ENCODE measurements around the gene PLOD2.
A peak's percentile ranks its signal among the peaks of the same experiment; 100 is the strongest.
"Not testable (repeated sequence)": the region's sequence is repeated elsewhere in the genome, so short reads cannot be mapped to it uniquely, and the experiment has no call there.

PLOD2 gene

GRCh38 chr3:146117406-146118285 lies 43.3 kb downstream of the PLOD2 start:
- Histone ChIP-seq H3K27me3 (ENCODE audit: low read depth, low read length) (no peaks in the 10 kb centered on the region), H3K27ac (ENCODE audit: low read length) (peak overlapping the region; percentile 31), H3K4me3 (ENCODE audit: low read depth in 1 of 2, low read length in 2 of 2) (no peak overlapping the region), H3K4me1 (ENCODE audit: control insufficient read depth in 1 of 2, insufficient read depth in 2 of 2, low read length in 2 of 2) (no peaks in the 10 kb centered on the region), H3K36me3 (ENCODE audit: control insufficient read depth in 1 of 2, insufficient read depth in 2 of 2, low read length in 2 of 2) (peaks cover 0 to 16% of the 10 kb centered on the region in 2 donors), H3K9me3 (ENCODE audit: control insufficient read depth in 1 of 2, low read length in 2 of 2) (peaks cover 0 to 4% of the 10 kb centered on the region in 2 donors)

DNA sequence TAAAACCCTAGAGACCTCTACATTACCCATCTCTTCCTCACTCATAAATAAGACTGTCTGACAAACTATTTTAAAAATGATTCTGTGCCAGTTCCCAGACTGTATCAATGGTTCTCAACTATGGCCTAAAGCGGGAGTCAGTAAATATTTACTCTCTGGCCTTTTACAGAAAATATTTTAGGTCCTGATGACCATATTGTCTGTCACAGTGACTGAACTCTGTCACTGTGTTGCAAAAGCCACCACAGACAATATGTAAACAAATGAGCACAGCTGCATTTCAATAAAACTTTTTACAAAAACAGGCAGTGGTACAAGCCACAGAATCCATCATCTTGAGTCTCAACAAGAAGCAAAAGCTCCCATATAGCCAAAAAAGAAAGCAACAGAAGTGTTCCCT lies 45.4 kb downstream of the PLOD2 start:
- Histone ChIP-seq H3K36me3 (ENCODE audit: control insufficient read depth in 1 of 2, insufficient read depth in 2 of 2, low read length in 2 of 2) (peaks cover 0 to 16% of the 10 kb centered on the region in 2 donors), H3K27ac (ENCODE audit: low read length) (no peak overlapping the region), H3K9me3 (ENCODE audit: control insufficient read depth in 1 of 2, low read length in 2 of 2) (peaks cover 0 to 4% of the 10 kb centered on the region in 2 donors), H3K4me3 (ENCODE audit: low read depth in 1 of 2, low read length in 2 of 2) (no peak overlapping the region), H3K4me1 (ENCODE audit: control insufficient read depth in 1 of 2, insufficient read depth in 2 of 2, low read length in 2 of 2) (no peaks in the 10 kb centered on the region), H3K27me3 (ENCODE audit: low read depth, low read length) (no peaks in the 10 kb centered on the region)

DNA sequence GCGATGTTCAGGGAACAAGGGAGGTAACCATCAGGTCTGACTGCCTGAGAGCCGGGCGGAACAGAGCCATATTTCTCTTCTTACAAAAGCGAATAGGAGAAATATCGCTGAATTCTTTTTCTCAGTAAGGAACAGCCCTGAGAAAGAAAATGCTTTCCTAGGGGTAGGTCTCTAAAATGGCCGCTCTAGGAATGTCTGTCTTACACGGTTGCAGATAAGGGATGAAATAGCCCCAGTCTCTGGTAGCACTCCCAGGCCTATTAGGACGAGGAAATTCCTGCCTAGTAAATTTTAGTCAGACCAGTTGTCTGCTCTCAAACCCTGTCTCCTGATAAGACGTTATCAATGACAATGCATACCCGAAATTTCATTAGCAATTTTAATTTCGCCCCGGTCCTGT lies 47.2 kb downstream of the PLOD2 start:
- not testable (repeated sequence) for H3K4me1 ChIP-seq (ENCODE audit: control insufficient read depth in 1 of 2, insufficient read depth in 2 of 2, low read length in 2 of 2); H3K9me3 ChIP-seq (ENCODE audit: control insufficient read depth in 1 of 2, low read length in 2 of 2); H3K4me3 ChIP-seq (ENCODE audit: low read depth in 1 of 2, low read length in 2 of 2); H3K27ac ChIP-seq (ENCODE audit: low read length); H3K27me3 ChIP-seq (ENCODE audit: low read depth, low read length)
- peaks cover 0 to 13% of the 10 kb centered on the region in 2 donors for H3K36me3 ChIP-seq (ENCODE audit: control insufficient read depth in 1 of 2, insufficient read depth in 2 of 2, low read length in 2 of 2)

DNA sequence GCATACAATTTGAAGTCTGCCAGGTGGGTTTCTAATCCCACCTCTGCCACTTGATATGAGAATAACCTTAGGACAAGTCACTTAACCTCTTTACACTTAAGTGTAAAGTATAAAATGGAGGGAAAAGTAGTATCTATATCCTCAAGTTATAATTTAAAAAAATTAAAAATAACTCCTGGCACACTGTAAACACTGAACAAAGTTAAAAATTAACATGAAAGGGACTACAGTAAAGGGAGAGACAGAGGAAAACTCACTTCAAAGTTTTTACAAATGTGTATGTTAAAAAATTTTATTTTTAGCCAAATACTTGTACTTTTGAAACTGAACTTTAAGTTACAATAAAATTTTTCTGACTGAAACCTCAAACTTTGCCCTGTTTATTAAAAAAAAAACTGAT lies 49.6 kb downstream of the PLOD2 start:
- Histone ChIP-seq H3K27me3 (ENCODE audit: low read depth, low read length) (no peaks in the 10 kb centered on the region), H3K4me1 (ENCODE audit: control insufficient read depth in 1 of 2, insufficient read depth in 2 of 2, low read length in 2 of 2) (no peaks in the 10 kb centered on the region), H3K9me3 (ENCODE audit: control insufficient read depth in 1 of 2, low read length in 2 of 2) (peaks cover 0 to 4% of the 10 kb centered on the region in 2 donors), H3K27ac (ENCODE audit: low read length) (no peak overlapping the region), H3K4me3 (ENCODE audit: low read depth in 1 of 2, low read length in 2 of 2) (no peak overlapping the region), H3K36me3 (ENCODE audit: control insufficient read depth in 1 of 2, insufficient read depth in 2 of 2, low read length in 2 of 2) (peaks cover 0 to 7% of the 10 kb centered on the region in 2 donors)

DNA sequence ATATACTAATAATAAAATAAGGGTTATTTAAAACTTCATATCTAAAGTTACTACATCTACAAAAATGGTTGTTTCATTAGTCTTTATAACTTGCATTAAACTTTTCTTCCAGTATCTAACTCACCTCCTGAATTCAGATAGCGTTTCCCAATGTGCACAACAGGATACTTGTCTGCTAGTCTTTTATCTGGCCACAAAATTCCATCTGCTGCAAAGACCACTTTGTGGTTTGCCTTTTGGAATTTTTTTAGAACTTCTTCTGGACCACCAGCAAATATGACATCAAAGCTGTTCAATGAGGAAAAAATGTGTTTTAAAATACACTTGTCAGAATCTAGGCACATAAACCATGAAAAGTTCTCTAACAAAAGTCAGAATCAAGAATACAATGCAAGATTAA lies 50.8 kb downstream of the PLOD2 start:
- Histone ChIP-seq H3K36me3 (ENCODE audit: control insufficient read depth in 1 of 2, insufficient read depth in 2 of 2, low read length in 2 of 2) (no peaks in the 10 kb centered on the region), H3K4me1 (ENCODE audit: control insufficient read depth in 1 of 2, insufficient read depth in 2 of 2, low read length in 2 of 2) (no peaks in the 10 kb centered on the region), H3K9me3 (ENCODE audit: control insufficient read depth in 1 of 2, low read length in 2 of 2) (peaks cover 0 to 3% of the 10 kb centered on the region in 2 donors), H3K27me3 (ENCODE audit: low read depth, low read length) (no peaks in the 10 kb centered on the region), H3K4me3 (ENCODE audit: low read depth in 1 of 2, low read length in 2 of 2) (no peak overlapping the region), H3K27ac (ENCODE audit: low read length) (no peak overlapping the region)

GRCh38 chr3:146106986-146107385 lies 54.0 kb downstream of the PLOD2 start:
- Histone ChIP-seq H3K27me3 (ENCODE audit: low read depth, low read length) (no peaks in the 10 kb centered on the region), H3K27ac (ENCODE audit: low read length) (no peak overlapping the region), H3K36me3 (ENCODE audit: control insufficient read depth in 1 of 2, insufficient read depth in 2 of 2, low read length in 2 of 2) (peaks cover 5 to 6% of the 10 kb centered on the region in 2 donors), H3K9me3 (ENCODE audit: control insufficient read depth in 1 of 2, low read length in 2 of 2) (no peaks in the 10 kb centered on the region), H3K4me3 (ENCODE audit: low read depth in 1 of 2, low read length in 2 of 2) (no peak overlapping the region), H3K4me1 (ENCODE audit: control insufficient read depth in 1 of 2, insufficient read depth in 2 of 2, low read length in 2 of 2) (no peaks in the 10 kb centered on the region)

DNA sequence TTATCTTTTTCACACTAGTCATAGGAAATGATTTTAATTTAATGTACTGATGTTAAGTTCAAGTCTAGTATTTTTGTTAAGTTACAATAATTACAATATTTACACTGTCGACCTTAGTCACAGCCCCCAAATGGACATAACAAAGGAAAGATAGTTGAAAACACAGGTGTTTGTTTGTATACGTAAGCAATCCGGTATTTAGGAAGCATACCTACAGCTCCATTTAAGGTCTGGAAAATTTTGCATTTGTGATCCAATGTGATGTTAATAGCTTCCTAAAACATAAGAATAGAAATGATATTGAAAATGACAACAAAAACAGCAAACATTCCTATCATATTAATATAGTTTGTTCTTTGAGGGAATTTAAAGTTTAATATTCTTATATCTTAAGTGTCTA lies 56.9 kb downstream of the PLOD2 start:
- H3K4me1 ChIP-seq (ENCODE audit: control insufficient read depth in 1 of 2, insufficient read depth in 2 of 2, low read length in 2 of 2) = no peaks in the 10 kb centered on the region
- H3K9me3 ChIP-seq (ENCODE audit: control insufficient read depth in 1 of 2, low read length in 2 of 2) = no peaks in the 10 kb centered on the region
- no peaks in the 10 kb centered on the region for H3K27me3 ChIP-seq (ENCODE audit: low read depth, low read length)
- H3K27ac ChIP-seq (ENCODE audit: low read length) = no peak overlapping the region
- H3K4me3 ChIP-seq (ENCODE audit: low read depth in 1 of 2, low read length in 2 of 2) = no peak overlapping the region
- peaks cover 5 to 14% of the 10 kb centered on the region in 2 donors for H3K36me3 ChIP-seq (ENCODE audit: control insufficient read depth in 1 of 2, insufficient read depth in 2 of 2, low read length in 2 of 2)

- no peaks in the 10 kb centered on the region for H3K27me3 ChIP-seq (ENCODE audit: low read depth, low read length)
- no peak overlapping the region for H3K4me3 ChIP-seq (ENCODE audit: low read depth in 1 of 2, low read length in 2 of 2)
- H3K27ac ChIP-seq (ENCODE audit: low read length) = no peak overlapping the region
- no peaks in the 10 kb centered on the region for H3K9me3 ChIP-seq (ENCODE audit: control insufficient read depth in 1 of 2, low read length in 2 of 2)
- H3K4me1 ChIP-seq (ENCODE audit: control insufficient read depth in 1 of 2, insufficient read depth in 2 of 2, low read length in 2 of 2) = no peaks in the 10 kb centered on the region
- peaks cover 5 to 14% of the 10 kb centered on the region in 2 donors for H3K36me3 ChIP-seq (ENCODE audit: control insufficient read depth in 1 of 2, insufficient read depth in 2 of 2, low read length in 2 of 2)
Measured at GRCh38 chr3:146102885-146103284, 58.1 kb downstream of the PLOD2 start.

DNA sequence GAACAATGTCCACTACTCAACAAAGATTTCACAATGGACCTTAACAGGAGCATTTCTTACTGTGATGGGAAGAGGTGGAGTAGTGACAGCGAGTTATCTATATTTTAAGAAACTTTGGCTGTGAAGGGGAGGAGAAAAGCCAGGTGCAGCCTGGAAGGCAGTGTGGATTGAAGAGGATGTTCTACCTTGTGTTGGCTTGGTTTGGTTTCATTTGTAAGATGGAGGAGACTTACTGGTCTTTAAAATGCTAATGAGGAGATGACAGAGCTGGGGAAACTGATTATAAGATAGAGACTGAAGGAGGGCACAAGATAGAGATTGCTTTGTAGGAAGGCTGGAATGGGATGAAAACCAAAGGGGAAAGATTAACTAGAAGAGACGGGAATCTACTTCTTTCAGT lies 59.4 kb downstream of the PLOD2 start:
- Histone ChIP-seq H3K27me3 (ENCODE audit: low read depth, low read length) (no peaks in the 10 kb centered on the region), H3K4me1 (ENCODE audit: control insufficient read depth in 1 of 2, insufficient read depth in 2 of 2, low read length in 2 of 2) (no peaks in the 10 kb centered on the region), H3K9me3 (ENCODE audit: control insufficient read depth in 1 of 2, low read length in 2 of 2) (no peaks in the 10 kb centered on the region), H3K36me3 (ENCODE audit: control insufficient read depth in 1 of 2, insufficient read depth in 2 of 2, low read length in 2 of 2) (peaks cover 5 to 14% of the 10 kb centered on the region in 2 donors), H3K4me3 (ENCODE audit: low read depth in 1 of 2, low read length in 2 of 2) (no peak overlapping the region), H3K27ac (ENCODE audit: low read length) (no peak overlapping the region)

- Histone ChIP-seq H3K36me3 (ENCODE audit: control insufficient read depth in 1 of 2, insufficient read depth in 2 of 2, low read length in 2 of 2) (peaks cover 5 to 14% of the 10 kb centered on the region in 2 donors), H3K4me1 (ENCODE audit: control insufficient read depth in 1 of 2, insufficient read depth in 2 of 2, low read length in 2 of 2) (no peaks in the 10 kb centered on the region), H3K9me3 (ENCODE audit: control insufficient read depth in 1 of 2, low read length in 2 of 2) (no peaks in the 10 kb centered on the region), H3K27me3 (ENCODE audit: low read depth, low read length) (no peaks in the 10 kb centered on the region), H3K4me3 (ENCODE audit: low read depth in 1 of 2, low read length in 2 of 2) (no peak overlapping the region), H3K27ac (ENCODE audit: low read length) (no peak overlapping the region)
Measured at GRCh38 chr3:146100825-146101444, 60.0 kb downstream of the PLOD2 start.

- H3K27ac ChIP-seq (ENCODE audit: low read length) = no peak overlapping the region
- H3K9me3 ChIP-seq (ENCODE audit: control insufficient read depth in 1 of 2, low read length in 2 of 2) = no peaks in the 10 kb centered on the region
- H3K4me1 ChIP-seq (ENCODE audit: control insufficient read depth in 1 of 2, insufficient read depth in 2 of 2, low read length in 2 of 2) = no peaks in the 10 kb centered on the region
- H3K36me3 ChIP-seq (ENCODE audit: control insufficient read depth in 1 of 2, insufficient read depth in 2 of 2, low read length in 2 of 2) = peaks cover 5 to 14% of the 10 kb centered on the region in 2 donors
- H3K4me3 ChIP-seq (ENCODE audit: low read depth in 1 of 2, low read length in 2 of 2) = no peak overlapping the region
- H3K27me3 ChIP-seq (ENCODE audit: low read depth, low read length) = no peaks in the 10 kb centered on the region
Measured at GRCh38 chr3:146100180-146100579, 60.8 kb downstream of the PLOD2 start.
